HCT116 (cell line): ENCODE measurements around the gene STPG2.

Experiments used
- EZH2 ChIP-seq: fragments of 200-600 bp; sonication (generic); IDR thresholded peaks from 2 replicates; pipeline ENCODE4 v1.6.1; 2017; ENCODE audit warnings: antibody characterized with exemption, mixed run types
- EZH2phosphoT487 ChIP-seq: fragments of 200-600 bp; IDR thresholded peaks from 2 replicates; pipeline ENCODE4 v1.6.1; 2018; ENCODE audit warnings: antibody characterized with exemption, borderline replicate concordance
- POLR2A ChIP-seq: IDR thresholded peaks from 2 replicates; pipeline ENCODE4 v1.7.0; 2011; ENCODE audit warnings: borderline replicate concordance; ENCODE audit not compliant: insufficient read depth, insufficient read length; ENCODE audit errors: extremely low read depth
- POLR2AphosphoS5 ChIP-seq: IDR thresholded peaks from 2 replicates; pipeline ENCODE4 v1.6.1; 2011; ENCODE audit warnings: mild to moderate bottlenecking, low read depth, low read length, moderate library complexity
- SIN3A ChIP-seq: IDR thresholded peaks from 2 replicates; pipeline ENCODE4 v1.6.1; 2012; ENCODE audit warnings: low read depth
- TCF7L2 ChIP-seq: IDR thresholded peaks from 2 replicates; pipeline ENCODE4 v1.7.0; 2011; ENCODE audit warnings: borderline replicate concordance, inconsistent platforms; ENCODE audit not compliant: insufficient read depth, insufficient read length; ENCODE audit errors: extremely low read depth
- YY1 ChIP-seq: IDR thresholded peaks from 2 replicates; pipeline ENCODE4 v1.6.1; 2011; ENCODE audit warnings: low read length, low read depth, moderate library complexity, mild to moderate bottlenecking; ENCODE audit not compliant: insufficient replicate concordance; ENCODE audit errors: extremely low read depth
- TF ChIP-seq, protein P1 (sequence below), 3 experiments: fragments of 200-600 bp in 1 of 3; sonication (generic) in 1 of 3; IDR thresholded peaks in 2 of 3; conservative IDR thresholded peaks in 1 of 3; 2 replicates each; pipeline ENCODE4 v1.5.1; 2012 to 2017; ENCODE audit warnings: low read depth in 2 of 3, low read length in 2 of 3, antibody characterized with exemption in 1 of 3, borderline replicate concordance in 1 of 3, control low read depth in 1 of 3, mild to moderate bottlenecking in 1 of 3, mixed read lengths in 1 of 3, mixed run types in 1 of 3, moderate library complexity in 1 of 3; ENCODE audit not compliant: insufficient read depth in 1 of 3
- TF ChIP-seq, protein P2 (sequence below): IDR thresholded peaks from 2 replicates; pipeline ENCODE4 v1.6.1; 2012
- TF ChIP-seq, protein P3 (sequence below): IDR thresholded peaks from 2 replicates; pipeline ENCODE4 v1.6.1; 2012

DNA sequence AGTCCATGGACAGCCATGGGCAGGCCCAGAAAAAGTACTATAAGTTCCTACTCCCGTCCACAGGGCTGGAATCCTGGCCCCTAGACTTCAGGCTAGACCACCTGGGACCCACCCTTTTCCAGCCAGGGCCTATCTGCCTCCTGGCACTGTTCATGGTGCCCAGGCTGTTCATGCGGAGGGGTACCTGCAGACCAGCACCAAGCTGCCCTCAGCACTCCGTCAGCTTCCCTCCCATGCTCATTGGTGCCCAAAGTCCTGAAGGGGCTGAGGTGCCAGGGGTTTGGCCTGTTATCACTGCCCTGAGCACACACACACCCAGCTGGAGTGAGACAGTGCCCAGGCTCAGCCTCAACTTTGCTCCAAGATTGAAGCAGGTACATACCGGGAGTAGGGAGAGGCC, 477.7 kb downstream of the STPG2 start:
- TF ChIP-seq POLR2AphosphoS5 (no peak), YY1 (no peak), SIN3A (no peak), EZH2 (no peak), TCF7L2 (no peak), POLR2A (no peak), EZH2phosphoT487 (no peak)
- TF ChIP-seq, protein P1, sequence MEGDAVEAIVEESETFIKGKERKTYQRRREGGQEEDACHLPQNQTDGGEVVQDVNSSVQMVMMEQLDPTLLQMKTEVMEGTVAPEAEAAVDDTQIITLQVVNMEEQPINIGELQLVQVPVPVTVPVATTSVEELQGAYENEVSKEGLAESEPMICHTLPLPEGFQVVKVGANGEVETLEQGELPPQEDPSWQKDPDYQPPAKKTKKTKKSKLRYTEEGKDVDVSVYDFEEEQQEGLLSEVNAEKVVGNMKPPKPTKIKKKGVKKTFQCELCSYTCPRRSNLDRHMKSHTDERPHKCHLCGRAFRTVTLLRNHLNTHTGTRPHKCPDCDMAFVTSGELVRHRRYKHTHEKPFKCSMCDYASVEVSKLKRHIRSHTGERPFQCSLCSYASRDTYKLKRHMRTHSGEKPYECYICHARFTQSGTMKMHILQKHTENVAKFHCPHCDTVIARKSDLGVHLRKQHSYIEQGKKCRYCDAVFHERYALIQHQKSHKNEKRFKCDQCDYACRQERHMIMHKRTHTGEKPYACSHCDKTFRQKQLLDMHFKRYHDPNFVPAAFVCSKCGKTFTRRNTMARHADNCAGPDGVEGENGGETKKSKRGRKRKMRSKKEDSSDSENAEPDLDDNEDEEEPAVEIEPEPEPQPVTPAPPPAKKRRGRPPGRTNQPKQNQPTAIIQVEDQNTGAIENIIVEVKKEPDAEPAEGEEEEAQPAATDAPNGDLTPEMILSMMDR (IDR thresholded peaks at IDR 0.05 in 2 of 3, conservative IDR thresholded peaks at IDR 0.05 in 1 of 3; ENCODE audit: borderline replicate concordance in 1 of 3, insufficient read depth in 1 of 3, low read depth in 2 of 3, low read length in 2 of 3), result no peak
- TF ChIP-seq, protein P2, sequence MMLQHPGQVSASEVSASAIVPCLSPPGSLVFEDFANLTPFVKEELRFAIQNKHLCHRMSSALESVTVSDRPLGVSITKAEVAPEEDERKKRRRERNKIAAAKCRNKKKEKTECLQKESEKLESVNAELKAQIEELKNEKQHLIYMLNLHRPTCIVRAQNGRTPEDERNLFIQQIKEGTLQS, result no peak
- TF ChIP-seq, protein P3, sequence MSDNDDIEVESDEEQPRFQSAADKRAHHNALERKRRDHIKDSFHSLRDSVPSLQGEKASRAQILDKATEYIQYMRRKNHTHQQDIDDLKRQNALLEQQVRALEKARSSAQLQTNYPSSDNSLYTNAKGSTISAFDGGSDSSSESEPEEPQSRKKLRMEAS, result no peak
